Measurements from ENCODE around the gene RBM4.

DNA sequence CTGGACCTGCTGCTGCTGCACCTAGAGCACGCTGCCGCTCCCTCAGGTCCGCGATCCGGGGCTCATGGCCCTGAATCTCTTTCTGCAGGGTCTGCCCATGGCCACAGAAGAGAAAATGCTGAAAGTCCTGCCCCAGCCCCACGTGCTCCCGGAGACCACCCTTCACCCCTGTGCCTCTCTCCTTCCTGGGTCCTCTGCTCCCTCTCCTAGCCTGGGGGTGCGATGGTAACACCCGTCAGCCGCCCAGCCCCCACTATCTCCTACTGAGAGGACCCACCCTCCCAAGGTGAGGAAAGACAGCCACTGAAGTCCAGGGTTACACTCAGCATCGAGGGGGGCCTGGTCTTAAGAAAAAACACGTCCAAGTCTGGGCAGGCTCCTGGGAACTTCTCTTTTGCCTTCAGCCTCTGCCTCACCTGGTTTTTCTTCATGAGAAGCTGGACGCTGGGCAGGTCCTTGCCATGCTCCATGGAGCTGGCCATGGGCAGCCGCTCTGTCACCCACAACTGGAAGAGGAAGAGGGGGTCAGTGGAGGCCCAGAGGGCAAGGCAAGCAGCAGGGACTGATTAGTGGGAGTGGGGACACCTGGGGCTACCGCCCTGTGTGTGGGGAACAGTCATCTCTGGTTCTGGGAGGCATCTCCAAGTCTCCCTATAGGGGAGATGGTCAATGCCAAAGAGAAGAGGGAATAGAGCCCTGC is 55.0 kb downstream of the RBM4 start:
- TF ChIP-seq CTCF (IDR thresholded peaks at IDR 0.05; ENCODE audit: low read depth, low read length) (no peak), EZH2phosphoT487 (IDR thresholded peaks at IDR 0.05; ENCODE audit: low read depth) (no peak)

All from OCI-LY3 (cell line).